Pons (tissue), 1 donor: ENCODE data around the gene PAX3.

Experiments used
- DNase-seq: peaks from one replicate; pipeline ENCODE4 v3.0.0-alpha.2; 2016; ENCODE audit warnings: low spot score

The PAX3 gene

GRCh38 chr2:222296911-222297599, 1.7 kb downstream of the PAX3 start:
- no peak for DNase-seq

- DNase-seq: no peak
Measured at GRCh38 chr2:222296311-222296741, 2.5 kb downstream of the PAX3 start.

- DNase-seq: no peak
Measured at GRCh38 chr2:222295368-222296062, 3.3 kb downstream of the PAX3 start.

- DNase-seq: no peak
Measured at GRCh38 chr2:222294996-222295367, 3.8 kb downstream of the PAX3 start.

GRCh38 chr2:222293660-222294630, 4.9 kb downstream of the PAX3 start:
- no peak for DNase-seq

- DNase-seq: no peak
Measured at GRCh38 chr2:222292149-222293134, 6.4 kb downstream of the PAX3 start.

- DNase-seq: no peak
Measured at GRCh38 chr2:222291485-222291841, 7.3 kb downstream of the PAX3 start.

GRCh38 chr2:222290736-222291484, 7.9 kb downstream of the PAX3 start:
- DNase-seq: peak; percentile 43

- no peak for DNase-seq
Measured at GRCh38 chr2:222290401-222290735, 8.4 kb downstream of the PAX3 start.

- DNase-seq: no peak
Measured at GRCh38 chr2:222289278-222290160, 9.3 kb downstream of the PAX3 start.

GRCh38 chr2:222288590-222289277, 10.1 kb downstream of the PAX3 start:
- no peak for DNase-seq

GRCh38 chr2:222287862-222288479, 10.8 kb downstream of the PAX3 start:
- no peak for DNase-seq

GRCh38 chr2:222284466-222284865, 14.3 kb downstream of the PAX3 start:
- DNase-seq: no peak

GRCh38 chr2:222283634-222284033, 15.2 kb downstream of the PAX3 start:
- no peak for DNase-seq

- DNase-seq: no peak
Measured at GRCh38 chr2:222281506-222281905, 17.3 kb downstream of the PAX3 start.

GRCh38 chr2:222280795-222281194, 18.0 kb downstream of the PAX3 start:
- DNase-seq: no peak

GRCh38 chr2:222272446-222273015, 26.3 kb downstream of the PAX3 start:
- peak; percentile 43 for DNase-seq

- no peak for DNase-seq
Measured at GRCh38 chr2:222271854-222272253, 26.9 kb downstream of the PAX3 start.
